Body of pancreas (tissue), 4 donors: Measurements from ENCODE around the gene TRIM71.

Source experiments
- POLR2A ChIP-seq, 3 donors: fragments of 450-650 bp; IDR thresholded peaks; one replicate each; pipeline ENCODE4 v1.6.1; 2016; ENCODE audit warnings: antibody characterized with exemption in 3 of 3, mild to moderate bottlenecking in 2 of 3
- TF ChIP-seq, protein P1 (sequence below), 7 experiments: fragments of 450-650 bp in 4 of 7; fragments of 200-600 bp in 3 of 7; sonication (generic) in 3 of 7; IDR thresholded peaks; one replicate each; pipeline ENCODE4 v1.5.1; 2016 to 2019; ENCODE audit warnings: antibody characterized with exemption in 7 of 7

DNA sequence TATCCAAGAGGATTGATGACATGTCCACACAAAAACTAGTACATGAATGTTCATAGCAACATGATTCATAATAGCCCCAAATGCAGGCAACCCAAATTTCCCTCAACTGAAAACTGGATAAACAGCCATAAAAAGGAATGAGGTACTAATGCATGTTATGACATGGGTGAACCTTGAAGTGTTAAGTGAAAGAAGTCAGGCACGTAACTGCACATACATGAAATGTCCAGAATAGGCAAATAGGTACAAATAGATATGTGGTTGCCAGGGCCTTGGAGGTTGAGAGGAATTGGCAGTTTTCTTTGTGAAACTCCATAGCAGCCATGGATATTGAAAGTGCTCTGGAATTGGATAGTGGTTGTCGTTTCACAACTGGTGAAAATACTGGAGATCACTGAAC lies 81.5 kb downstream of the TRIM71 start:
- TF ChIP-seq, protein P1, sequence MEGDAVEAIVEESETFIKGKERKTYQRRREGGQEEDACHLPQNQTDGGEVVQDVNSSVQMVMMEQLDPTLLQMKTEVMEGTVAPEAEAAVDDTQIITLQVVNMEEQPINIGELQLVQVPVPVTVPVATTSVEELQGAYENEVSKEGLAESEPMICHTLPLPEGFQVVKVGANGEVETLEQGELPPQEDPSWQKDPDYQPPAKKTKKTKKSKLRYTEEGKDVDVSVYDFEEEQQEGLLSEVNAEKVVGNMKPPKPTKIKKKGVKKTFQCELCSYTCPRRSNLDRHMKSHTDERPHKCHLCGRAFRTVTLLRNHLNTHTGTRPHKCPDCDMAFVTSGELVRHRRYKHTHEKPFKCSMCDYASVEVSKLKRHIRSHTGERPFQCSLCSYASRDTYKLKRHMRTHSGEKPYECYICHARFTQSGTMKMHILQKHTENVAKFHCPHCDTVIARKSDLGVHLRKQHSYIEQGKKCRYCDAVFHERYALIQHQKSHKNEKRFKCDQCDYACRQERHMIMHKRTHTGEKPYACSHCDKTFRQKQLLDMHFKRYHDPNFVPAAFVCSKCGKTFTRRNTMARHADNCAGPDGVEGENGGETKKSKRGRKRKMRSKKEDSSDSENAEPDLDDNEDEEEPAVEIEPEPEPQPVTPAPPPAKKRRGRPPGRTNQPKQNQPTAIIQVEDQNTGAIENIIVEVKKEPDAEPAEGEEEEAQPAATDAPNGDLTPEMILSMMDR (IDR thresholded peaks at IDR 0.05), result no peak
- TF ChIP-seq POLR2A (IDR thresholded peaks at IDR 0.05), result no peak
